HG02981 (cell line): ENCODE data around the gene PKD1L1.

ENCODE experiments used
- ATAC-seq: cut with Tn5 transposase; IDR thresholded peaks from one replicate; pipeline ENCODE4 v1.9.1; 2021; ENCODE audit warnings: mild to moderate bottlenecking, moderate library complexity; ENCODE audit not compliant: unreplicated experiment

The PKD1L1 gene

GRCh38 chr7:47884675-47885074 is 63.6 kb downstream of the PKD1L1 start:
- ATAC-seq: no peak

- ATAC-seq: no peak
Measured at GRCh38 chr7:47882635-47883034, 65.6 kb downstream of the PKD1L1 start.

DNA sequence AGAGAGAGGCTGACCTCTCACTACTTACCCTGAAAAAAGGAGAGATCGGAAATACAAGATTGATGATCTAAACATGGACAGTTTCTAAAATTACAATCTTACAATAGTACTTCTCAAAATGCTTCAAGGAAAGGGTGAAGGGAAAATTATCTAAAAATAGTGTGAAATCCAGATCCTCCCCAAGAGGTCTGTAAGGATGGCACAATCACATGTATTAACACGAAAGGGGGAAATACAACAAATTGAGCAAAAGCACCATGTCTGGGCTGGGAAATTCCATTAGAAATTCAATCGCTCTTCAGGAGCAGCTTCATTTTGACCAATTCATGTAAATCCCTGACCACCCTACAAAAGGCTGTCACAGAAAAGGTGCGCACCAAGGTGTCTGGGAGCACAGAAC is 67.0 kb downstream of the PKD1L1 start:
- no peak for ATAC-seq

GRCh38 chr7:47878662-47879061 is 69.6 kb downstream of the PKD1L1 start:
- ATAC-seq: no peak

GRCh38 chr7:47877336-47877735 is 70.9 kb downstream of the PKD1L1 start:
- no peak for ATAC-seq

- no peak for ATAC-seq
Measured at GRCh38 chr7:47875998-47876744, 72.1 kb downstream of the PKD1L1 start.

DNA sequence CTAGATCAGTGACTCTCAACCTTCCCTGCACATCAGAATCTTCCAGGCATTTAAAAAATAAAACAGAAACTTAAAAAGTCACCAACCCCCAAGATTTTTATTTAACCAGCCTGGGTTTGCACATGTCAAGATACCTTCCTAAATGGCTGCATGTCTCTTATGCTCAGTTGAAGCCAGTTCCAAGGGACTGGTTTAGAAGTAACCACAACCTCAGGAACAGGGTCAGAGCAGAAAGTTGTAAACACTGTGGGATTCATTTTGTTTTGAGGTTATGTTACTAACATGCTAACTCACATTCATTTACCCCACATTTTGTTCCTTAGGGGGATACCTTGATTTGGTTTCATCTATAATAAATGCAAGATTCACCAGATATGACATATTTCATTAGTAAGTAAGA is 72.9 kb downstream of the PKD1L1 start:
- no peak for ATAC-seq

DNA sequence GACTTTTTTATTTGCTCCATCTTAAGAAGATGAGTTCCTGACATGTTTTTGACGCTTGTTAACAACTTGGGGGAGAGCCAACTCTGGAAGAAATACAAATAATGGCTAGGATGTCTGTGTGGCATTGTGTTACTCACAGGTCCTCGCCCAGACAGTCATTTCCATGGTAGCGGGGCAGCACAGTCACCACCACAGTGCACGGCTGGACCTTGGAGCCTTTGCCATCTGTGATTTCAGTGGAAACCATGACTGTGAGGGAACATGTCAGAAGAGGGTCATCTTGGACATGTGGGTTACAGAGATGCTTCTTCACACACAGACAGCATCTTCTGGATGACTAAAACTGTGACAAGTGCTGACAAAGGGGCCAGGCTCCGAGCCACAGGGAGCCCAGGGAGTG is 74.5 kb downstream of the PKD1L1 start:
- ATAC-seq: no peak

DNA sequence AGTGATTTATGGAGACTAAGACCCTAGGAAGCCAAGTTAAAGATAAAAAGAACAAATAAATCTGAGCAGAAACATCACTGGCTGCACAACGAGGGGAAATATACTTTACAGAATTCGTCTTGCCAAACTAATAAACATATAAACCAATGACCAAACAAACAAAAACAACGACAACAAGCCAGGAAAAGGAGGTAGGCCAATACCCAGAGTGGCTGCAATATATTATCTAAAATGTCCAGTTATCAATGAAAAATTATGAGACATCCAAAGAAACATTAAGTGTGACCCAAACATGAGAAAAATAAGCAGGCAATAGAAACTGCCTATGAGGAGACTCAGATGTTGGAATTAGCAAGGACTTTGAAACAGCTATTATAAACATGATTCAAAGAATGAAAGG is 81.0 kb downstream of the PKD1L1 start:
- no peak for ATAC-seq

GRCh38 chr7:47866120-47866519 is 82.1 kb downstream of the PKD1L1 start:
- no peak for ATAC-seq

GRCh38 chr7:47852330-47853245 is 95.7 kb downstream of the PKD1L1 start:
- no peak for ATAC-seq

- no peak for ATAC-seq
Measured at GRCh38 chr7:47847207-47847606, 101.1 kb downstream of the PKD1L1 start.

GRCh38 chr7:47846138-47846836 is 102.0 kb downstream of the PKD1L1 start:
- ATAC-seq: no peak

DNA sequence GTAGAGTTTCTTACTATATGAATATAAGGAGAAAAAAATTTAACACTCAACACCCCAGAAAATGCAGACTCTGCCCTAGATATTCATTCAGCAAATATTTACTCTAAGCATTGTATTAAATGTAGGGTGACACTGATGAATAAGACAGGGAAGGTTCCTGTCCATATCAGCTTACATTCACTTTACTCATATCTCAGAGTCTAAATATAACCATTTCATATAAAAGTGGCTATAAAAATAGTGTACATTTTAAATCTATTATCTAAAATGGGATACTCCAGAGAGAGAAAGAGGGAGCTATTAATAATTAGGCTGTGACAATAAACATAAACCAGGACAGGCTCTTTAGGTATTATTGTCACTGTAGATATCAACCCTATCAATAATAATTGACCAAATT is 104.0 kb downstream of the PKD1L1 start:
- no peak for ATAC-seq

DNA sequence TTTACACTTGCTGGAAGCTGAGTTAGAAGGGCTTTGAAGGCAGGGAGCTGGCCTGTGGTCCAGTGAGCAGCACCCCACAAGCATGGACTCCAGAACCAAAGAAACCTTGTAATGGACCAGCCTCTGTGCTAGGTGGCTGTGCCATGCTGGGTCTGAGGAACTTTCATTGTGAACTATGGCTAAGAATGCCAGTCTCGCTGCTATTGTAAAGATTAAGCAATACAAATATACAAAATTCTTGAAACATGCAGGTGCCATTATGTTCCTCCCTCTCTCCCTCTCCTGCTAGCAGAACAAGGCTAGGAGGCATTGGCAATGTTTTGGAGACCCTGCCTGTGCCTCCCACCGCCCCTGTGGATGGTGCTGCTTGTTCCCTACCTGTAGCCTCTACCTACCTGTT is 105.0 kb downstream of the PKD1L1 start:
- no peak for ATAC-seq

- no peak for ATAC-seq
Measured at GRCh38 chr7:47839381-47839780, 108.9 kb downstream of the PKD1L1 start.

- no peak for ATAC-seq
Measured at GRCh38 chr7:47837826-47838225, 110.4 kb downstream of the PKD1L1 start.

DNA sequence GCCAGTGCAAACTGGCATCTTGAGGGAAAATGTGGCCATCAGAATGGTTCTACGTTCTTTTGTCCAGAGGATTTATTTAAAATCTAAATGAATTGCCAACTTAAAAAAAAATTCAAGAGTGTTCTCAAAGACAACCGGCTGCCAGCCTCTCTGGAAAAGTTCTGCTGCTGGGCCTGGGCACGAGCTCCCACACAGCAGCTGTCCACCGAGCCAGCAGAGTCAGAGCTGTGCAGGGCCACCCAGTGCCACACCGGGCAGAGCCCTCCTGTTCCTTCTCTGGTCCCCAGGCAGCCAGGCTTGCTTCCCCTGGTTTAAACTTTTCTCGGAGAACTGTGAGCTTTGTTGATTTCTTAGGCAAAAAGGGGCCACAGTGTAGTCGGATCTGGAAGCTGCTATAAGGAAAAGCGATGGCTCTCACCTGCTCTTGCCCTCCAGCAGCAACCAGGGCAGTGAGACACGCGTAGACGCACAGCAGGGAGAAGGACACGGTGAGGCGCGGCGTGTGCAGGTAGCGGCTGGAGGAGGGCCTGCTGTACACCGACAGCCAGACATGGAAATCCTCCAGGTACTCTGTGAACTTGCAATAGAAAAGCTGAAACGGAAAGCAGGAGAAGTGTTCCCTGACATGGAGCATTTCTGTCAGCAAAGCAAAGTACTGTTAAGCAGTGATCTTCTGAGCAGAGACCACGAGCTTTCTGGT is 111.6 kb downstream of the PKD1L1 start:
- ATAC-seq: no peak

- no peak for ATAC-seq
Measured at GRCh38 chr7:47836080-47836479, 112.2 kb downstream of the PKD1L1 start.

DNA sequence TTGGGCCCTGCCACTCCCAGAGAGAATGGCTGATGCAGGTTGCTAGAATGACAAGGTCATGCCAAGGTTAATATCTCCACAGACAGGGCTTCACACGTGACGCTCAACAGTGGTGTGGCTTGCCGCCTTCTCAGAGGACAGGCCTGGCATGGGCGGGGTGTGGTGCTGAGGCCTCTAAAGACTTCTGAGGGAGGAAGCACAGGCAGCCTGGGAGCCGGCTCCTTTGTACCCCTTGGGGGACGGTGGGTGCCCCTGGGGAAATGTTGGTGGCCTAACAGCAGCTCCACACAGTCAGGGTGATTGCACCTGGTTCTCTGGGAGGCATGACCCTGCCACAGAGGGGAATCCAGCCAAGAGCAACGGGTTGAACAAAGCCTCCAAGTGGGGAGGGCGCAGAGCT is 115.1 kb downstream of the PKD1L1 start:
- ATAC-seq: no peak
